ENCODE results near the gene DEPDC5. TPM values are rescaled to one million over a fixed set of nuclear protein-coding genes. Genes with fewer than 3 reads are reported as not detected.

The DEPDC5 gene
- total and polyA plus RNA-seq, 2 of the 8 experiments (the other 6 are each of a cell fraction or from before 2014, with no cell fraction given) = 18.3 to 26.5 TPM

- Histone ChIP-seq H2AK5ac (ENCODE audit: low read depth, low read length) (no peak overlapping the region), H3K23me2 (ENCODE audit: low read depth, low read length) (no peaks in the 10 kb centered on the region; the same call in 1 of the 2 replicates), H4K20me1 (replicated peaks in 1 of 2; ENCODE audit: control insufficient read depth in 1 of 2, insufficient read depth in 2 of 2, low read length in 2 of 2) (peaks cover 0 to 2% of the 10 kb centered on the region in 2 experiments), H3K36me3 (ENCODE audit: control insufficient read depth in 2 of 4, insufficient read depth in 4 of 4, low read length in 3 of 4) (peaks cover 8 to 41% (median 25%) of the 10 kb centered on the region in 4 experiments; a peak in 6 of 8 replicates), H3K14ac (ENCODE audit: insufficient read length) (no peak overlapping the region), H3K27me3 (replicated peaks in 1 of 4; ENCODE audit: control insufficient read depth in 3 of 4, extremely low read depth in 1 of 4, insufficient read depth in 3 of 4, low read length in 3 of 4) (no peaks in the 10 kb centered on the region), H3K56ac (replicated peaks; ENCODE audit: insufficient read length, low read depth, low read length) (no peak overlapping the region), H3K4ac (replicated peaks; ENCODE audit: insufficient read length, low read depth, low read length) (no peak overlapping the region), H4K91ac (replicated peaks; ENCODE audit: insufficient read length, low read length) (no peak overlapping the region), H2BK15ac (ENCODE audit: low read length) (no peak overlapping the region), H4K5ac (ENCODE audit: insufficient read length, low read depth, low read length) (no peak overlapping the region), H3K79me1 (ENCODE audit: low read depth, low read length) (no peaks in the 10 kb centered on the region), H4K8ac (ENCODE audit: extremely low read depth, insufficient read depth, low read length) (no peak overlapping the region), H3K4me2 (ENCODE audit: insufficient read depth in 1 of 2, low read depth in 2 of 2, low read length in 2 of 2) (no peak overlapping the region), H2BK120ac (replicated peaks; ENCODE audit: low read depth, low read length) (no peak overlapping the region), H3K79me2 (ENCODE audit: control insufficient read depth in 1 of 2, insufficient read depth in 2 of 2, low read length in 2 of 2) (no peaks in the 10 kb centered on the region), H3K23ac (ENCODE audit: insufficient read length) (no peak overlapping the region), H3K4me3 (ENCODE audit: extremely low read depth in 1 of 4, insufficient read depth in 2 of 4, low read depth in 3 of 4, low read length in 4 of 4) (no peak overlapping the region), H3K18ac (ENCODE audit: extremely low read depth, low read length) (no peak overlapping the region), H3K9me3 (ENCODE audit: insufficient read depth in 2 of 2, low read depth in 1 of 2, low read length in 1 of 2) (peaks cover 9 to 10% of the 10 kb centered on the region in 2 experiments; a peak in 3 of 4 replicates), H3K27ac (ENCODE audit: low read depth, low read length) (no peak overlapping the region), H2BK5ac (ENCODE audit: low read depth, low read length) (no peak overlapping the region), H2BK20ac (ENCODE audit: low read length) (no peak overlapping the region), H2AFZ (ENCODE audit: low read length) (no peak overlapping the region), H3K4me1 (replicated peaks in 1 of 4; ENCODE audit: control insufficient read depth in 3 of 4, insufficient read depth in 4 of 4, low read length in 3 of 4) (no peaks in the 10 kb centered on the region), H2BK12ac (ENCODE audit: low read depth, low read length) (no peak overlapping the region), H3K9ac (replicated peaks in 1 of 4; ENCODE audit: extremely low read depth in 1 of 4, low read depth in 3 of 4, low read length in 3 of 4) (no peak overlapping the region)
- FAIRE-seq (no peak), DNase-seq (ENCODE audit: low read depth in 1 of 2, low spot score in 2 of 2) (no peak)
- POLR2A ChIA-PET (ENCODE audit: partially characterized antibody) = interaction anchor here (1.3 kb wide), 1 partner anchor 17 kb away, joined by 3 read pairs; no protein-coding TSS in a partner anchor
- WGBS, 2 experiments (ENCODE audit: extremely low coverage in 1 of 2, insufficient coverage in 1 of 2, insufficient read length in 1 of 2, insufficient replicate concordance in 2 of 2, low coverage in 1 of 2, low lambda C conversion rate in 2 of 2, missing lambda C conversion rate in 1 of 2) = 97% methylated on average over 17 of the region's 17 CpGs; no CpG with 5 or more reads in 1 of the 2 experiments
- CTCF ChIA-PET (ENCODE audit: partially characterized antibody) = interaction anchor here (0.9 to 3.6 kb wide), 5 partner anchors 9 to 125 kb away, joined by 3 to 20 read pairs (median 5); no protein-coding TSS in a partner anchor
- TF ChIP-seq CREB1 (IDR thresholded peaks at IDR 0.05) (no peak), RAD21 (IDR thresholded peaks at IDR 0.05 in 1 of 2, conservative IDR thresholded peaks at IDR 0.05 in 1 of 2; ENCODE audit: low read depth in 2 of 2, low read length in 2 of 2) (no peak), EZH2 (IDR thresholded peaks at IDR 0.05; ENCODE audit: low read depth, low read length, severe bottlenecking) (no peak), KDM4A (IDR thresholded peaks at IDR 0.05; ENCODE audit: low read depth, low read length, severe bottlenecking) (no peak), MAFK (IDR thresholded peaks at IDR 0.05; ENCODE audit: low read depth, low read length) (no peak), TAF7 (optimal IDR thresholded peaks at IDR 0.05; ENCODE audit: borderline replicate concordance, low read depth, low read length) (no peak), SIN3A (conservative IDR thresholded peaks at IDR 0.05 in 1 of 2, IDR thresholded peaks at IDR 0.05 in 1 of 2; ENCODE audit: low read depth in 1 of 2, low read length in 2 of 2) (no peak), HDAC6 (IDR thresholded peaks at IDR 0.05; ENCODE audit: low read depth, low read length) (no peak), KDM1A (IDR thresholded peaks at IDR 0.05; ENCODE audit: borderline replicate concordance, low read length) (no peak), POU5F1 (IDR thresholded peaks at IDR 0.05; ENCODE audit: low read depth, low read length) (no peak), HDAC2 (IDR thresholded peaks at IDR 0.05; ENCODE audit: borderline replicate concordance in 1 of 2, low read depth in 2 of 2, low read length in 2 of 2) (no peak), SUZ12 (IDR thresholded peaks at IDR 0.05; ENCODE audit: low read length) (no peak), RXRA (IDR thresholded peaks at IDR 0.05; ENCODE audit: insufficient read depth, low read depth, low read length) (no peak)
These were observed 91.1 kb downstream of the DEPDC5 start for GRCh38 chr22:31844941-31845340.
